ENCODE measurements around the gene NTPCR. TPM values are rescaled to one million over a fixed set of nuclear protein-coding genes. Genes with fewer than 3 reads are reported as not detected.

Gene NTPCR
- total RNA-seq, 1 experiment from 2014 or later: 46.8 TPM

DNA sequence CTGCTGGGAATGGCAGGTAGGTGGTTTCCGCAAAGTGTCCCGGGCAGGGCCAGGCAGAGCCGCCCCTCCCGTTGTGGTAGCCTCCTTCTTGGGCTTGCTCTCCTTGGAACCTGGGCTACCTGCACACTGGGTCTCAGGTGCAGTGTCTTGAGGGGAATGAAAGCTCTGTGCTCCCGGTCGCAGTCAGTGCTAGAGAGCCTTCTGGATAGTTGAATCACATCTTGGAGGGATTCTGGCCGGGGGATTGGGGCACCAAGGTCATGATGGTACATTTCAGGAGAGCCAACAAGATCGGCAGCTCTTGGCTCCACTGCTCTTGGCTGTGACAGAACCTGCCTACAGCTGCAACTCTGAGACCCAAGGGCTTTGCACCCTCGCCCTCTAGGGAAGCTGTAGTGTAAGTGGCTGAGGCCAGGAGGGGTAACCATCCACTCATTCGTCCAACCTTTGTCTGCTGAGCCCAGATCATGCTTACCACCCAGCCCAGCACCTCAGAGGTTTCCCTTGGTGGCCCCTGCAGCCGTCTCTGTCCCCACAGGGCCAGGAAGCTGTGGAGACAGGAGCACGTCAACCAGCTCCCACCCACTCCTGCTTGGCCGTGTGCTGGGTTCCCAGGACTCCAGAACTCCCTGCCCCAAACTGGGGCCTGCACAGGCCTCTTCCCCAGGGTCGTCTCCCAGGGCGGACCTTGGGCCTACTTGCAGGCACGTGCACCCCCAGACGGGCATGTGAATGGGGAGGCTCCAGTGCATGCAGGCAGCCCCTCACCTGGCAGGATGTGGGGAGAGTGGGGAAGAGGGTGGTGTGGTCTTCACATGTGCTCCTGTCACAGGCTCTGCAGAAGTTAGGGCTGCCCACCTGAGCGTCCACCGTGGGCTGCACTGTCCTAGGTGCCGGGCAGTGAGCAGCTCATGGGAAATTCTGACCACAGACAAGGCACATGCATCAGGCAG, 40.0 kb downstream of the NTPCR start:
- TF ChIP-seq SIN3A (IDR thresholded peaks at IDR 0.05; ENCODE audit: borderline replicate concordance, insufficient read depth, low read depth, low read length) (no peak), POLR2AphosphoS5 (IDR thresholded peaks at IDR 0.05; ENCODE audit: low read depth, low read length) (no peak), TCF7L2 (IDR thresholded peaks at IDR 0.05; ENCODE audit: low read depth, low read length) (no peak)
- TF ChIP-seq, protein P1, sequence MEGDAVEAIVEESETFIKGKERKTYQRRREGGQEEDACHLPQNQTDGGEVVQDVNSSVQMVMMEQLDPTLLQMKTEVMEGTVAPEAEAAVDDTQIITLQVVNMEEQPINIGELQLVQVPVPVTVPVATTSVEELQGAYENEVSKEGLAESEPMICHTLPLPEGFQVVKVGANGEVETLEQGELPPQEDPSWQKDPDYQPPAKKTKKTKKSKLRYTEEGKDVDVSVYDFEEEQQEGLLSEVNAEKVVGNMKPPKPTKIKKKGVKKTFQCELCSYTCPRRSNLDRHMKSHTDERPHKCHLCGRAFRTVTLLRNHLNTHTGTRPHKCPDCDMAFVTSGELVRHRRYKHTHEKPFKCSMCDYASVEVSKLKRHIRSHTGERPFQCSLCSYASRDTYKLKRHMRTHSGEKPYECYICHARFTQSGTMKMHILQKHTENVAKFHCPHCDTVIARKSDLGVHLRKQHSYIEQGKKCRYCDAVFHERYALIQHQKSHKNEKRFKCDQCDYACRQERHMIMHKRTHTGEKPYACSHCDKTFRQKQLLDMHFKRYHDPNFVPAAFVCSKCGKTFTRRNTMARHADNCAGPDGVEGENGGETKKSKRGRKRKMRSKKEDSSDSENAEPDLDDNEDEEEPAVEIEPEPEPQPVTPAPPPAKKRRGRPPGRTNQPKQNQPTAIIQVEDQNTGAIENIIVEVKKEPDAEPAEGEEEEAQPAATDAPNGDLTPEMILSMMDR (IDR thresholded peaks at IDR 0.05): no peak
- TF ChIP-seq, protein P2, sequence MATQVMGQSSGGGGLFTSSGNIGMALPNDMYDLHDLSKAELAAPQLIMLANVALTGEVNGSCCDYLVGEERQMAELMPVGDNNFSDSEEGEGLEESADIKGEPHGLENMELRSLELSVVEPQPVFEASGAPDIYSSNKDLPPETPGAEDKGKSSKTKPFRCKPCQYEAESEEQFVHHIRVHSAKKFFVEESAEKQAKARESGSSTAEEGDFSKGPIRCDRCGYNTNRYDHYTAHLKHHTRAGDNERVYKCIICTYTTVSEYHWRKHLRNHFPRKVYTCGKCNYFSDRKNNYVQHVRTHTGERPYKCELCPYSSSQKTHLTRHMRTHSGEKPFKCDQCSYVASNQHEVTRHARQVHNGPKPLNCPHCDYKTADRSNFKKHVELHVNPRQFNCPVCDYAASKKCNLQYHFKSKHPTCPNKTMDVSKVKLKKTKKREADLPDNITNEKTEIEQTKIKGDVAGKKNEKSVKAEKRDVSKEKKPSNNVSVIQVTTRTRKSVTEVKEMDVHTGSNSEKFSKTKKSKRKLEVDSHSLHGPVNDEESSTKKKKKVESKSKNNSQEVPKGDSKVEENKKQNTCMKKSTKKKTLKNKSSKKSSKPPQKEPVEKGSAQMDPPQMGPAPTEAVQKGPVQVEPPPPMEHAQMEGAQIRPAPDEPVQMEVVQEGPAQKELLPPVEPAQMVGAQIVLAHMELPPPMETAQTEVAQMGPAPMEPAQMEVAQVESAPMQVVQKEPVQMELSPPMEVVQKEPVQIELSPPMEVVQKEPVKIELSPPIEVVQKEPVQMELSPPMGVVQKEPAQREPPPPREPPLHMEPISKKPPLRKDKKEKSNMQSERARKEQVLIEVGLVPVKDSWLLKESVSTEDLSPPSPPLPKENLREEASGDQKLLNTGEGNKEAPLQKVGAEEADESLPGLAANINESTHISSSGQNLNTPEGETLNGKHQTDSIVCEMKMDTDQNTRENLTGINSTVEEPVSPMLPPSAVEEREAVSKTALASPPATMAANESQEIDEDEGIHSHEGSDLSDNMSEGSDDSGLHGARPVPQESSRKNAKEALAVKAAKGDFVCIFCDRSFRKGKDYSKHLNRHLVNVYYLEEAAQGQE (IDR thresholded peaks at IDR 0.05; ENCODE audit: insufficient read depth in 1 of 2, low read depth in 2 of 2, low read length in 1 of 2): no peak
- intact Hi-C loops (cut with micrococcal nuclease; ENCODE audit: unreplicated experiment) (no loop called here), in situ Hi-C loops (cut with HindIII; ENCODE audit: low pct_unique_long_range_greater_than_20kb, low sequenced_read_pairs) (no loop called here)
- Histone ChIP-seq H3K4me1 (ENCODE audit: control insufficient read depth, insufficient read depth, low read length) (no peaks in the 10 kb centered on the region), H3K27me3 (ENCODE audit: control insufficient read depth, insufficient read depth, low read length) (no peaks in the 10 kb centered on the region), H3K9me3 (ENCODE audit: control insufficient read depth, insufficient read depth, low read depth, low read length) (no peaks in the 10 kb centered on the region), H3K36me3 (ENCODE audit: control insufficient read depth, insufficient read depth, low read length) (no peaks in the 10 kb centered on the region), H3K27ac (ENCODE audit: low read length) (no peak overlapping the region), H3K4me3 (ENCODE audit: low read depth in 2 of 2, low read length in 2 of 2) (no peak overlapping the region)
- POLR2A ChIA-PET: no interaction called here
- CTCF ChIA-PET: no interaction called here
- ATAC-seq (no peak), DNase-seq (ENCODE audit: low read depth, low spot score) (no peak)
- no TSS peak for BruUV-seq (replicated peaks)

- TF ChIP-seq POLR2AphosphoS5 (IDR thresholded peaks at IDR 0.05; ENCODE audit: low read depth, low read length): no peak
- TF ChIP-seq TCF7L2 (IDR thresholded peaks at IDR 0.05; ENCODE audit: low read depth, low read length): no peak
- TF ChIP-seq SIN3A (IDR thresholded peaks at IDR 0.05; ENCODE audit: borderline replicate concordance, insufficient read depth, low read depth, low read length): no peak
- TF ChIP-seq, protein P1 (IDR thresholded peaks at IDR 0.05): no peak
- TF ChIP-seq, protein P2 (IDR thresholded peaks at IDR 0.05; ENCODE audit: insufficient read depth in 1 of 2, low read depth in 2 of 2, low read length in 1 of 2): no peak
- ChIA-PET POLR2A (no interaction called here), CTCF (no interaction called here)
These were observed 40.8 kb downstream of the NTPCR start for GRCh38 chr1:232991238-232991637.

More at GRCh38 chr1:232991238-232991637, 40.8 kb downstream of the NTPCR start:
- no peak for ATAC-seq
- H3K27ac ChIP-seq (ENCODE audit: low read length): no peak overlapping the region
- no peaks in the 10 kb centered on the region for H3K9me3 ChIP-seq (ENCODE audit: control insufficient read depth, insufficient read depth, low read depth, low read length)
- BruUV-seq (replicated peaks): no TSS peak
- in situ Hi-C loops (cut with HindIII; ENCODE audit: low pct_unique_long_range_greater_than_20kb, low sequenced_read_pairs): no loop called here
- intact Hi-C loops (cut with micrococcal nuclease; ENCODE audit: unreplicated experiment): no loop called here
- H3K36me3 ChIP-seq (ENCODE audit: control insufficient read depth, insufficient read depth, low read length): no peaks in the 10 kb centered on the region
- H3K4me1 ChIP-seq (ENCODE audit: control insufficient read depth, insufficient read depth, low read length): no peaks in the 10 kb centered on the region
- H3K27me3 ChIP-seq (ENCODE audit: control insufficient read depth, insufficient read depth, low read length): no peaks in the 10 kb centered on the region
- no peak overlapping the region for H3K4me3 ChIP-seq (ENCODE audit: low read depth in 2 of 2, low read length in 2 of 2)
- no peak for DNase-seq (ENCODE audit: low read depth, low spot score)

Measured in Panc1 (cell line).